ENCODE results near the gene CELF1. TPM values are rescaled to one million over a fixed set of nuclear protein-coding genes. Genes with fewer than 3 reads are reported as not detected.
A peak's percentile ranks its signal among the peaks of the same experiment; 100 is the strongest.

Gene CELF1
- total and polyA plus RNA-seq, 2 of the 13 experiments (the other 11 are each of a cell fraction or from before 2014, with no cell fraction given), result 69.0 to 80.1 TPM

GRCh38 chr11:47426062-47426956, 126.6 kb downstream of the CELF1 start, which contains the start of gene PSMC3 (continued):
- TF ChIP-seq AHDC1 (CRISPR knock-in tag; IDR thresholded peaks at IDR 0.05; ENCODE audit: borderline replicate concordance) (peak; percentile 53; the same call in 1 of the 2 replicates), EP300 (IDR thresholded peaks at IDR 0.05; ENCODE audit: low read depth in 2 of 2, low read length in 2 of 2) (peak in 1 of 2 experiments; percentile 46; a peak in 2 of 4 replicates), EP300 (CRISPR knock-in tag; IDR thresholded peaks at IDR 0.05; ENCODE audit: borderline replicate concordance) (no peak), HBP1 (CRISPR knock-in tag; IDR thresholded peaks at IDR 0.05; ENCODE audit: low read depth) (no peak), NR2F6 (IDR thresholded peaks at IDR 0.05) (no peak), NR2F6 (CRISPR knock-in tag; IDR thresholded peaks at IDR 0.05) (peak; percentile 39; the same call in 1 of the 2 replicates), RELA (CRISPR knock-in tag; IDR thresholded peaks at IDR 0.05) (no peak), GATAD2A (CRISPR knock-in tag; IDR thresholded peaks at IDR 0.05) (no peak), GMEB1 (CRISPR knock-in tag; IDR thresholded peaks at IDR 0.05; ENCODE audit: borderline replicate concordance) (peak; percentile 82; the same call in 1 of the 2 replicates), YEATS4 (CRISPR knock-in tag; IDR thresholded peaks at IDR 0.05; ENCODE audit: borderline replicate concordance) (peak; percentile 78; the same call in 1 of the 2 replicates), REPIN1 (CRISPR knock-in tag; IDR thresholded peaks at IDR 0.05; ENCODE audit: borderline replicate concordance, low read depth) (no peak), KDM2A (CRISPR knock-in tag; IDR thresholded peaks at IDR 0.05; ENCODE audit: borderline replicate concordance, low read depth) (peak; percentile 42; the same call in 1 of the 2 replicates), ZFP41 (CRISPR knock-in tag; IDR thresholded peaks at IDR 0.05; ENCODE audit: borderline replicate concordance) (no peak), E2F1 (CRISPR knock-in tag; IDR thresholded peaks at IDR 0.05) (peak; percentile 99), MXD1 (CRISPR knock-in tag; IDR thresholded peaks at IDR 0.05) (no peak; the same call in 1 of the 2 replicates), HMG20A (CRISPR knock-in tag; IDR thresholded peaks at IDR 0.05; ENCODE audit: borderline replicate concordance) (no peak), SMAD3 (CRISPR knock-in tag; IDR thresholded peaks at IDR 0.05) (peak; percentile 52; the same call in 1 of the 2 replicates), SALL2 (CRISPR knock-in tag; IDR thresholded peaks at IDR 0.05) (peak; percentile 68)
